ENCODE results near the gene RUNDC3A.

- TF ChIP-seq, protein P1, sequence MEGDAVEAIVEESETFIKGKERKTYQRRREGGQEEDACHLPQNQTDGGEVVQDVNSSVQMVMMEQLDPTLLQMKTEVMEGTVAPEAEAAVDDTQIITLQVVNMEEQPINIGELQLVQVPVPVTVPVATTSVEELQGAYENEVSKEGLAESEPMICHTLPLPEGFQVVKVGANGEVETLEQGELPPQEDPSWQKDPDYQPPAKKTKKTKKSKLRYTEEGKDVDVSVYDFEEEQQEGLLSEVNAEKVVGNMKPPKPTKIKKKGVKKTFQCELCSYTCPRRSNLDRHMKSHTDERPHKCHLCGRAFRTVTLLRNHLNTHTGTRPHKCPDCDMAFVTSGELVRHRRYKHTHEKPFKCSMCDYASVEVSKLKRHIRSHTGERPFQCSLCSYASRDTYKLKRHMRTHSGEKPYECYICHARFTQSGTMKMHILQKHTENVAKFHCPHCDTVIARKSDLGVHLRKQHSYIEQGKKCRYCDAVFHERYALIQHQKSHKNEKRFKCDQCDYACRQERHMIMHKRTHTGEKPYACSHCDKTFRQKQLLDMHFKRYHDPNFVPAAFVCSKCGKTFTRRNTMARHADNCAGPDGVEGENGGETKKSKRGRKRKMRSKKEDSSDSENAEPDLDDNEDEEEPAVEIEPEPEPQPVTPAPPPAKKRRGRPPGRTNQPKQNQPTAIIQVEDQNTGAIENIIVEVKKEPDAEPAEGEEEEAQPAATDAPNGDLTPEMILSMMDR (IDR thresholded peaks at IDR 0.05; ENCODE audit: insufficient read depth, low read length, poor library complexity, severe bottlenecking): no peak
- TF ChIP-seq EZH2phosphoT487 (conservative IDR thresholded peaks at IDR 0.05; ENCODE audit: low read length): no peak
These were observed 28.6 kb upstream of the RUNDC3A start for GRCh38 chr17:44279666-44280391.

Data from SU-DHL-6 (cell line).